K562 (cell line): Measurements from ENCODE around the gene ABCA10. TPM values are rescaled to one million over a fixed set of nuclear protein-coding genes. Genes with fewer than 3 reads are reported as not detected.

ENCODE experiments used
- ATF7 ChIP-seq: fragments of 450-650 bp; IDR thresholded peaks from 2 replicates; pipeline ENCODE4 v1.7.1; 2014; ENCODE audit warnings: mild to moderate bottlenecking, moderate library complexity
- E2F4 ChIP-seq: sonication (generic); formaldehyde crosslinking; IDR thresholded peaks from 2 replicates; pipeline ENCODE4 v1.8.0; 2022; ENCODE audit warnings: mild to moderate bottlenecking, low read depth, missing genetic modification reagents
- E2F8 ChIP-seq: fragments of 450-650 bp; IDR thresholded peaks from 2 replicates; pipeline ENCODE4 v1.7.1; 2018; ENCODE audit warnings: mild to moderate bottlenecking, low read depth; ENCODE audit not compliant: partially characterized antibody
- EHMT2 ChIP-seq: fragments of 450-650 bp; IDR thresholded peaks from 2 replicates; pipeline ENCODE4 v1.6.1; 2018; ENCODE audit warnings: antibody characterized with exemption
- EP400 ChIP-seq: fragments of 450-650 bp; IDR thresholded peaks from 2 replicates; pipeline ENCODE4 v1.6.1; 2017; ENCODE audit warnings: antibody characterized with exemption, mild to moderate bottlenecking, moderate library complexity
- HOXB6 ChIP-seq: fragments of 250-450 bp; sonication (Bioruptor Pico); IDR thresholded peaks from 2 replicates; pipeline ENCODE4 v1.5.1; 2022; ENCODE audit warnings: mild to moderate bottlenecking, borderline replicate concordance
- HSF4 ChIP-seq: fragments of 250-450 bp; sonication (Bioruptor Pico); IDR thresholded peaks from 2 replicates; pipeline ENCODE4 v2.1.2; 2022; ENCODE audit warnings: mild to moderate bottlenecking, moderate library complexity, borderline replicate concordance
- JUND ChIP-seq, 2 experiments: IDR thresholded peaks; 2 replicates in 1 of 2; 3 replicates in 1 of 2; pipeline ENCODE4 v1.6.1; 2011; ENCODE audit warnings: borderline replicate concordance in 2 of 2, low read depth in 2 of 2, low read length in 2 of 2, improper control_type of control experiment in 1 of 2, missing biosample characterization in 1 of 2, missing genetic modification characterization in 1 of 2, missing genetic modification reagents in 1 of 2
- KLF16 ChIP-seq: IDR thresholded peaks from 2 replicates; pipeline ENCODE4 v1.6.1; 2016; ENCODE audit warnings: antibody characterized with exemption
- KLF6 ChIP-seq: fragments of 250-450 bp; sonication (Bioruptor Pico); IDR thresholded peaks from 2 replicates; pipeline ENCODE4 v1.4.0; 2020; ENCODE audit warnings: mild to moderate bottlenecking, moderate library complexity, borderline replicate concordance
- MAFG ChIP-seq: fragments of 450-650 bp; conservative IDR thresholded peaks from 2 replicates; pipeline ENCODE4 v1.6.1; 2016; ENCODE audit warnings: missing genetic modification characterization, missing compliant biosample characterization
- NFE2L1 ChIP-seq: fragments of 450-650 bp; IDR thresholded peaks from 2 replicates; pipeline ENCODE4 v1.6.1; 2016; ENCODE audit warnings: missing genetic modification characterization, low read depth, mild to moderate bottlenecking, missing compliant biosample characterization, moderate library complexity, borderline replicate concordance
- NFRKB ChIP-seq: fragments of 450-650 bp; IDR thresholded peaks from 2 replicates; pipeline ENCODE4 v1.6.1; 2016; ENCODE audit warnings: low read depth
- NR2F6 ChIP-seq: fragments of 450-650 bp; formaldehyde crosslinking; IDR thresholded peaks from 2 replicates; pipeline ENCODE4 v1.4.0; 2020; ENCODE audit warnings: mild to moderate bottlenecking
- RAD21 ChIP-seq, 2 experiments: fragments of 250-450 bp in 1 of 2; fragments of 450-650 bp in 1 of 2; sonication (Bioruptor Pico) in 1 of 2; formaldehyde crosslinking in 1 of 2; IDR thresholded peaks in 1 of 2; conservative IDR thresholded peaks in 1 of 2; 2 replicates each; pipeline versions ENCODE4 v1.4.0 to v1.8.0; 2020 to 2022; ENCODE audit warnings: mild to moderate bottlenecking in 2 of 2, moderate library complexity in 1 of 2
- RFX5 ChIP-seq: IDR thresholded peaks from 2 replicates; pipeline ENCODE4 v1.6.1; 2011; ENCODE audit warnings: low read depth, mild to moderate bottlenecking, improper control_type of control experiment, low read length
- SOX6 ChIP-seq: fragments of 450-650 bp; IDR thresholded peaks from 2 replicates; pipeline ENCODE4 v1.6.1; 2014; ENCODE audit warnings: mild to moderate bottlenecking
- SP1 ChIP-seq: sonication (generic); formaldehyde crosslinking; IDR thresholded peaks from 2 replicates; pipeline ENCODE4 v1.8.1; 2022; ENCODE audit warnings: mild to moderate bottlenecking, missing genetic modification reagents
- TBP ChIP-seq: optimal IDR thresholded peaks from 2 replicates; pipeline ENCODE3; 2011; ENCODE audit warnings: low read depth, low read length, improper control_type of control experiment
- TEAD2 ChIP-seq: fragments of 450-650 bp; IDR thresholded peaks from 2 replicates; pipeline ENCODE4 v1.6.1; 2016; ENCODE audit warnings: missing genetic modification characterization, control low read depth, missing compliant biosample characterization
- THRAP3 ChIP-seq: fragments of 450-650 bp; IDR thresholded peaks from 2 replicates; pipeline ENCODE4 v1.6.1; 2016; ENCODE audit warnings: mild to moderate bottlenecking, inconsistent platforms, borderline replicate concordance
- ZEB2 ChIP-seq: fragments of 450-650 bp; IDR thresholded peaks from 2 replicates; pipeline ENCODE4 v1.6.1; 2016
- ZNF311 ChIP-seq: fragments of 250-450 bp; sonication (Bioruptor Pico); IDR thresholded peaks from 2 replicates; pipeline ENCODE4 v1.4.0; 2020; ENCODE audit warnings: mild to moderate bottlenecking, moderate library complexity
- ZNF766 ChIP-seq: fragments of 200-800 bp; sonication (Bioruptor generic); conservative IDR thresholded peaks from 2 replicates; pipeline ENCODE4 v1.6.1; 2016; ENCODE audit warnings: missing genetic modification characterization, missing compliant biosample characterization
- ZNF79 ChIP-seq: fragments of 250-450 bp; sonication (Bioruptor Pico); IDR thresholded peaks from 2 replicates; pipeline ENCODE4 v1.4.0; 2020; ENCODE audit warnings: low read depth, mild to moderate bottlenecking, moderate library complexity
- polyA plus RNA-seq, 8 experiments: library from polyadenylated mRNA; depleted of rRNA in 4 of 8; stranded (reverse) in 5 of 8; unstranded in 3 of 8; fragments of >200 nt; fragmentation: Nextera tagmentation in 2 of 8; fragmentation: Illumina TruSeq in 1 of 8; extraction: Ambion mirVana in 2 of 8; extraction: Trizol in 1 of 8; gene quantifications; 2 replicates each; pipeline versions ENCODE4 v1.2.1 to v1.2.3, GENCODE V29; 2011 to 2014; ENCODE audit warnings: inconsistent platforms in 1 of 8, missing spikeins in 1 of 8
- total RNA-seq, 7 experiments: library from RNA; depleted of rRNA in 6 of 7; stranded (reverse); fragments of >200 nt in 6 of 7; fragmentation: Illumina TruSeq in 2 of 7; extraction: Trizol in 2 of 7; gene quantifications; 2 replicates each; pipeline versions ENCODE4 v1.2.1 to v1.2.3, GENCODE V29; 2011 to 2021; ENCODE audit warnings: low replicate concordance in 1 of 7

ABCA10 gene
- total and polyA plus RNA-seq, 9 of the 15 experiments (the other 6 are each of a cell fraction or from before 2014, with no cell fraction given), result 0.04 to 0.45 (median 0.15) TPM; not detected in 1

- TF ChIP-seq E2F8 (peak; percentile 58), RAD21 (CRISPR knock-in tag; conservative IDR thresholded peaks at IDR 0.05 in 1 of 2, IDR thresholded peaks at IDR 0.05 in 1 of 2) (peak; percentile 98 to 99), KLF16 (peak; percentile 7; the same call in 1 of the 2 replicates), EHMT2 (peak; percentile 62; the same call in 1 of the 2 replicates), ZEB2 (peak; percentile 23; the same call in 1 of the 2 replicates), EP400 (0 out of 2 replicates have a peak, but pooled peaks have one; percentile 14), NR2F6 (no peak), TEAD2 (tag) (no peak), SP1 (CRISPR knock-in tag) (0 out of 2 replicates have a peak, but pooled peaks have one; percentile 45), THRAP3 (no peak), ATF7 (peak; percentile 20; the same call in 1 of the 2 replicates), HOXB6 (CRISPR knock-in tag) (no peak), NFE2L1 (tag) (no peak), ZNF79 (no peak), E2F4 (no peak), SOX6 (peak; percentile 58), ZNF311 (CRISPR knock-in tag) (no peak), JUND (IDR thresholded peaks at IDR 0.05; ENCODE audit: borderline replicate concordance, low read depth, low read length) (peak; percentile 38; the same call in 1 of the 2 replicates), JUND (tag; IDR thresholded peaks at IDR 0.05; ENCODE audit: borderline replicate concordance, low read depth, low read length) (peak; percentile 21; the same call in 1 of the 3 replicates), HSF4 (CRISPR knock-in tag) (no peak), ZNF766 (CRISPR knock-in tag) (peak; percentile 49; the same call in 1 of the 2 replicates), KLF6 (CRISPR knock-in tag) (0 out of 2 replicates have a peak, but pooled peaks have one; percentile 11), RFX5 (no peak), TBP (peak; percentile 21), NFRKB (0 out of 2 replicates have a peak, but pooled peaks have one; percentile 33), MAFG (no peak)
These were observed 6.9 kb upstream of the ABCA10 start (continued) for GRCh38 chr17:69235338-69236058.
